22Rv1 (cell line): ENCODE data around the gene SERPINE3.

Experiments
- H3K27ac ChIP-seq: fragments of 450-650 bp; 2 replicates; pipeline ENCODE4 v1.5.1; 2017
- CTCF ChIP-seq: fragments of 450-650 bp; IDR thresholded peaks from 2 replicates; pipeline ENCODE4 v1.5.1; 2017; ENCODE audit warnings: mild to moderate bottlenecking
- ZFX ChIP-seq: fragments of 450-650 bp; IDR thresholded peaks from 2 replicates; pipeline ENCODE4 v1.6.1; 2017; ENCODE audit warnings: antibody characterized with exemption, borderline replicate concordance

Gene SERPINE3

GRCh38 chr13:51412431-51412830 is 72.9 kb downstream of the SERPINE3 start:
- no peak for TF ChIP-seq CTCF
- no peak for TF ChIP-seq ZFX
- H3K27ac ChIP-seq, result no peak overlapping the region
